ENCODE results near the gene PLXNB2. TPM values are rescaled to one million over a fixed set of nuclear protein-coding genes. Genes with fewer than 3 reads are reported as not detected.
"Not testable (repeated sequence)": the region's sequence is repeated elsewhere in the genome, so short reads cannot be mapped to it uniquely, and the experiment has no call there.

The PLXNB2 gene
- total RNA-seq, 2 donors from 2014 or later: 10.3 to 13.1 TPM

- Mint-ChIP-seq H3K9me3 (no peaks in the 10 kb centered on the region), H3K36me3 (no peaks in the 10 kb centered on the region), H3K27ac (peak overlapping the region in 1 of 2 donors; percentile 7)
- DNase-seq (ENCODE audit: low spot score in 2 of 2) (no peak), ATAC-seq (peak in 1 of 2 donors; percentile 4)
Observed at GRCh38 chr22:50329236-50329635, 21.8 kb upstream of the PLXNB2 start.

GRCh38 chr22:50327711-50328019 lies 20.2 kb upstream of the PLXNB2 start:
- peak overlapping the region in 1 of 2 donors; percentile 87 for H3K27ac Mint-ChIP-seq
- no peaks in the 10 kb centered on the region for H3K36me3 Mint-ChIP-seq
- no peak for DNase-seq (ENCODE audit: low spot score in 2 of 2)
- no peak for ATAC-seq
- H3K9me3 Mint-ChIP-seq: no peaks in the 10 kb centered on the region

- no peaks in the 10 kb centered on the region for H3K9me3 Mint-ChIP-seq
- peak within 1 kb of the TSS in 1 of 2 donors; percentile 87 for H3K27ac Mint-ChIP-seq
- ATAC-seq (peak; percentile 95 to 97), DNase-seq (ENCODE audit: low spot score in 2 of 2) (peak; percentile 80 to 83)
- no peaks in the 10 kb centered on the region for H3K36me3 Mint-ChIP-seq
Observed at GRCh38 chr22:50326956-50327710, 19.7 kb upstream of the PLXNB2 start, which contains the start of gene DENND6B. TSS of gene DENND6B (minus strand) at chr22:50327012. CDS start at chr22:50326988, 24 bp downstream.

GRCh38 chr22:50326225-50326955 lies 18.9 kb upstream of the PLXNB2 start:
- Mint-ChIP-seq H3K27ac (peak overlapping the region in 1 of 2 donors; percentile 3), H3K36me3 (no peaks in the 10 kb centered on the region), H3K9me3 (no peaks in the 10 kb centered on the region)
- DNase-seq (ENCODE audit: low spot score in 2 of 2): no peak
- ATAC-seq: no peak

- Mint-ChIP-seq H3K27ac (no peak overlapping the region), H3K36me3 (no peaks in the 10 kb centered on the region), H3K9me3 (no peaks in the 10 kb centered on the region)
- DNase-seq (ENCODE audit: low spot score in 2 of 2) (no peak), ATAC-seq (no peak)
Observed at GRCh38 chr22:50325444-50326224, 18.2 kb upstream of the PLXNB2 start.

GRCh38 chr22:50323900-50324299 lies 16.5 kb upstream of the PLXNB2 start:
- Mint-ChIP-seq H3K36me3 (no peaks in the 10 kb centered on the region), H3K27ac (no peak overlapping the region), H3K9me3 (no peaks in the 10 kb centered on the region)
- ATAC-seq (no peak), DNase-seq (ENCODE audit: low spot score in 2 of 2) (no peak)

GRCh38 chr22:50322382-50323104 lies 15.1 kb upstream of the PLXNB2 start:
- not testable (repeated sequence) for ATAC-seq; H3K36me3 Mint-ChIP-seq; H3K27ac Mint-ChIP-seq; H3K9me3 Mint-ChIP-seq; DNase-seq (ENCODE audit: low spot score in 2 of 2)

- H3K9me3 Mint-ChIP-seq: no peaks in the 10 kb centered on the region
- no peak for DNase-seq (ENCODE audit: low spot score in 2 of 2)
- ATAC-seq: no peak
- H3K27ac Mint-ChIP-seq: no peak overlapping the region
- no peaks in the 10 kb centered on the region for H3K36me3 Mint-ChIP-seq
Observed at GRCh38 chr22:50320671-50321325, 13.4 kb upstream of the PLXNB2 start.

GRCh38 chr22:50320116-50320515 lies 12.7 kb upstream of the PLXNB2 start:
- no peaks in the 10 kb centered on the region for H3K9me3 Mint-ChIP-seq
- ATAC-seq (no peak), DNase-seq (ENCODE audit: low spot score in 2 of 2) (no peak)
- no peaks in the 10 kb centered on the region for H3K36me3 Mint-ChIP-seq
- H3K27ac Mint-ChIP-seq: no peak overlapping the region

- no peak overlapping the region for H3K27ac Mint-ChIP-seq
- no peak for DNase-seq (ENCODE audit: low spot score in 2 of 2)
- no peaks in the 10 kb centered on the region for H3K36me3 Mint-ChIP-seq
- no peaks in the 10 kb centered on the region for H3K9me3 Mint-ChIP-seq
- ATAC-seq: no peak
Observed at GRCh38 chr22:50319503-50319951, 12.1 kb upstream of the PLXNB2 start.

GRCh38 chr22:50318698-50319411 lies 11.4 kb upstream of the PLXNB2 start:
- ATAC-seq: no peak
- Mint-ChIP-seq H3K9me3 (no peaks in the 10 kb centered on the region), H3K36me3 (no peaks in the 10 kb centered on the region), H3K27ac (no peak overlapping the region)
- DNase-seq (ENCODE audit: low spot score in 2 of 2): no peak

- no peak for DNase-seq (ENCODE audit: low spot score in 2 of 2)
- ATAC-seq: no peak
- no peaks in the 10 kb centered on the region for H3K36me3 Mint-ChIP-seq
- no peaks in the 10 kb centered on the region for H3K9me3 Mint-ChIP-seq
- no peak overlapping the region for H3K27ac Mint-ChIP-seq
Observed at GRCh38 chr22:50318356-50318697, 10.9 kb upstream of the PLXNB2 start.

GRCh38 chr22:50317674-50318073 lies 10.2 kb upstream of the PLXNB2 start:
- ATAC-seq (no peak), DNase-seq (ENCODE audit: low spot score in 2 of 2) (no peak)
- H3K36me3 Mint-ChIP-seq: no peaks in the 10 kb centered on the region
- no peak overlapping the region for H3K27ac Mint-ChIP-seq
- H3K9me3 Mint-ChIP-seq: no peaks in the 10 kb centered on the region

- H3K27ac Mint-ChIP-seq: no peak overlapping the region
- no peak for DNase-seq (ENCODE audit: low spot score in 2 of 2)
- H3K9me3 Mint-ChIP-seq: no peaks in the 10 kb centered on the region
- ATAC-seq: no peak
- no peaks in the 10 kb centered on the region for H3K36me3 Mint-ChIP-seq
Observed at GRCh38 chr22:50317178-50317577, 9.7 kb upstream of the PLXNB2 start.

GRCh38 chr22:50316114-50317065 lies 8.9 kb upstream of the PLXNB2 start:
- Mint-ChIP-seq H3K9me3 (no peaks in the 10 kb centered on the region), H3K36me3 (no peaks in the 10 kb centered on the region), H3K27ac (no peak overlapping the region)
- ATAC-seq (no peak), DNase-seq (ENCODE audit: low spot score in 2 of 2) (no peak)
